ENCODE data around the gene ATRNL1.

GRCh38 chr10:115432188-115432819 lies 339.1 kb downstream of the ATRNL1 start:
- TF ChIP-seq JUND (IDR thresholded peaks at IDR 0.05): no peak
- no peak for TF ChIP-seq EZH2phosphoT487 (IDR thresholded peaks at IDR 0.05; ENCODE audit: borderline replicate concordance, low read depth)
- peak; percentile 51 for TF ChIP-seq CTCF (IDR thresholded peaks at IDR 0.05)
- TF ChIP-seq POLR2AphosphoS5 (IDR thresholded peaks at IDR 0.05; ENCODE audit: low read depth, low read length): no peak
- no peak for TF ChIP-seq YY1 (IDR thresholded peaks at IDR 0.05; ENCODE audit: low read depth)
- no peak for TF ChIP-seq EP300 (IDR thresholded peaks at IDR 0.05; ENCODE audit: borderline replicate concordance in 1 of 2, low read depth in 1 of 2, low read length in 1 of 2)
- no peak for TF ChIP-seq USF1 (IDR thresholded peaks at IDR 0.05; ENCODE audit: borderline replicate concordance, low read depth)
- TF ChIP-seq USF2 (IDR thresholded peaks at IDR 0.05; ENCODE audit: borderline replicate concordance, low read depth, low read length): no peak
- no peak for TF ChIP-seq SIN3A (IDR thresholded peaks at IDR 0.05; ENCODE audit: borderline replicate concordance, low read depth, low read length)
